Testis (tissue), 2 donors: ENCODE measurements around the gene C4orf50.

Experiments
- CTCF ChIP-seq, 3 experiments: fragments of 450-650 bp in 2 of 3; fragments of 200-600 bp in 1 of 3; sonication (generic) in 1 of 3; IDR thresholded peaks; one replicate each; pipeline ENCODE4 v1.5.1; 2016 to 2019; ENCODE audit warnings: antibody characterized with exemption in 3 of 3, mild to moderate bottlenecking in 2 of 3, moderate library complexity in 1 of 3
- POLR2A ChIP-seq: fragments of 450-650 bp; IDR thresholded peaks from one replicate; pipeline ENCODE4 v1.6.1; 2017; ENCODE audit warnings: antibody characterized with exemption, mild to moderate bottlenecking, moderate library complexity

GRCh38 chr4:5956285-5957021 is 61.8 kb downstream of the C4orf50 start:
- TF ChIP-seq CTCF (IDR thresholded peaks at IDR 0.05) (no peak), POLR2A (no peak)
